ENCODE results near the gene TMPRSS9. TPM values are rescaled to one million over a fixed set of nuclear protein-coding genes. Genes with fewer than 3 reads are reported as not detected.

TMPRSS9 gene
- total and polyA plus RNA-seq, 11 donors, result 0.09 to 0.19 TPM; not detected in 9

Small RNA genes lying within 50 kb of the gene (microRNA-seq; reads per million reads assigned to microRNA genes)
- 0 to 0.62 (median 0) reads per million in 4 donors for gene MIR7108

Other genes with a start within 250 kb of the TMPRSS9 start
- gene AP3D1, start 208.7 kb upstream of the TMPRSS9 start, total RNA-seq, result 100 to 1,000 TPM in 5 of 9 donors, 10 to 100 TPM in 4; 63.1 to 116 (median 103) TPM
- gene AP3D1, start 208.7 kb upstream of the TMPRSS9 start, polyA plus RNA-seq, result 100 to 1,000 TPM in 1 of 2 donors, 10 to 100 TPM in 1; 66.3 to 124 TPM
- 10 to 100 TPM in 6 of 9 donors, 1 to 10 TPM in 3; 5.2 to 24.0 (median 10.8) TPM for gene DOT1L, start 196.3 kb upstream of the TMPRSS9 start, total RNA-seq
- 10 to 100 TPM in 1 of 2 donors, 1 to 10 TPM in 1; 5.7 to 22.4 TPM for gene DOT1L, start 196.3 kb upstream of the TMPRSS9 start, polyA plus RNA-seq
- gene PLEKHJ1, start 123.9 kb upstream of the TMPRSS9 start, total RNA-seq, result 10 to 100 TPM; 44.6 to 63.2 (median 46.5) TPM
- gene PLEKHJ1, start 123.9 kb upstream of the TMPRSS9 start, polyA plus RNA-seq, result 10 to 100 TPM; 80.9 to 89.7 TPM
- gene SF3A2, start 123.4 kb upstream of the TMPRSS9 start, total RNA-seq, result 10 to 100 TPM; 19.2 to 43.9 (median 28.6) TPM
- gene SF3A2, start 123.4 kb upstream of the TMPRSS9 start, polyA plus RNA-seq, result 10 to 100 TPM; 22.7 to 29.5 TPM
- gene AMH, start 110.9 kb upstream of the TMPRSS9 start, total RNA-seq, result under 1 TPM in 5 of 9 donors, not detected in 4; 0.32 to 0.81 (median 0.57) TPM
- 1 to 10 TPM in 1 of 2 donors, under 1 TPM in 1; 0.10 to 1.1 TPM for gene AMH, start 110.9 kb upstream of the TMPRSS9 start, polyA plus RNA-seq
- gene JSRP1, start 103.8 kb upstream of the TMPRSS9 start, total RNA-seq, result under 1 TPM in 1 of 9 donors, not detected in 8; 0.25 TPM
- gene JSRP1, start 103.8 kb upstream of the TMPRSS9 start, polyA plus RNA-seq, result under 1 TPM in 1 of 2 donors, not detected in 1; 0.34 TPM
- 1 to 10 TPM in 2 of 9 donors, under 1 TPM in 7; 0.11 to 1.6 (median 0.48) TPM for gene PEAK3, start 78.1 kb upstream of the TMPRSS9 start, total RNA-seq
- gene PEAK3, start 78.1 kb upstream of the TMPRSS9 start, polyA plus RNA-seq, result under 1 TPM; 0.21 to 0.23 TPM
- under 1 TPM in 1 of 9 donors, not detected in 8; 0.50 TPM for gene LINGO3, start 52.1 kb upstream of the TMPRSS9 start, total RNA-seq
- not detected for gene LINGO3, start 52.1 kb upstream of the TMPRSS9 start, polyA plus RNA-seq
- 10 to 100 TPM; 33.8 to 79.1 (median 41.0) TPM for gene LSM7, start 31.7 kb upstream of the TMPRSS9 start, total RNA-seq
- gene LSM7, start 31.7 kb upstream of the TMPRSS9 start, polyA plus RNA-seq, result 100 to 1,000 TPM; 187 to 213 TPM
- 10 to 100 TPM; 17.6 to 30.9 (median 21.6) TPM for gene SPPL2B, start 31.6 kb upstream of the TMPRSS9 start, total RNA-seq
- 10 to 100 TPM; 18.9 to 31.2 TPM for gene SPPL2B, start 31.6 kb upstream of the TMPRSS9 start, polyA plus RNA-seq
- gene TIMM13, start 67.3 kb downstream of the TMPRSS9 start, total RNA-seq, result 10 to 100 TPM; 27.4 to 78.4 (median 62.6) TPM
- gene TIMM13, start 67.3 kb downstream of the TMPRSS9 start, polyA plus RNA-seq, result 10 to 100 TPM; 75.4 to 98.5 TPM
- gene LMNB2, start 96.7 kb downstream of the TMPRSS9 start, total RNA-seq, result 10 to 100 TPM in 7 of 9 donors, 1 to 10 TPM in 2; 6.6 to 22.2 (median 13.8) TPM
- gene LMNB2, start 96.7 kb downstream of the TMPRSS9 start, polyA plus RNA-seq, result 10 to 100 TPM in 1 of 2 donors, 1 to 10 TPM in 1; 9.3 to 33.0 TPM
- gene GADD45B, start 115.9 kb downstream of the TMPRSS9 start, total RNA-seq, result 100 to 1,000 TPM in 2 of 9 donors, 10 to 100 TPM in 7; 20.3 to 155 (median 46.6) TPM
- 10 to 100 TPM; 67.2 to 68.4 TPM for gene GADD45B, start 115.9 kb downstream of the TMPRSS9 start, polyA plus RNA-seq

Data from heart left ventricle (tissue), 11 donors.